Subcutaneous abdominal adipose tissue (tissue), 5 donors: ENCODE results near the gene SGO2.

Experiments used
- H3K27ac ChIP-seq: one replicate; pipeline ENCODE4 v1.7.0; 2013; ENCODE audit warnings: low read depth, mild to moderate bottlenecking, inconsistent platforms, low read length, moderate library complexity
- H3K27me3 ChIP-seq, 5 donors: one replicate each; pipeline ENCODE4 v1.7.0; 2013; ENCODE audit warnings: low read length in 5 of 5, inconsistent platforms in 1 of 5; ENCODE audit not compliant: control insufficient read depth in 5 of 5, insufficient read depth in 4 of 5
- H3K36me3 ChIP-seq, 5 donors: one replicate each; pipeline ENCODE4 v1.7.0; 2013; ENCODE audit warnings: low read length in 5 of 5; ENCODE audit not compliant: control insufficient read depth in 5 of 5, insufficient read depth in 5 of 5
- H3K4me1 ChIP-seq, 5 donors: one replicate each; pipeline ENCODE4 v1.7.0; 2013; ENCODE audit warnings: low read length in 5 of 5, mild to moderate bottlenecking in 3 of 5, moderate library complexity in 1 of 5; ENCODE audit not compliant: control insufficient read depth in 5 of 5, insufficient read depth in 5 of 5
- H3K4me3 ChIP-seq, 5 donors: one replicate each; pipeline ENCODE4 v1.7.0; 2013; ENCODE audit warnings: low read length in 5 of 5, low read depth in 1 of 5
- H3K9ac ChIP-seq, 5 donors: one replicate each; pipeline ENCODE4 v1.7.0; 2013; ENCODE audit warnings: low read length in 5 of 5, mild to moderate bottlenecking in 4 of 5, moderate library complexity in 3 of 5
- H3K9me3 ChIP-seq, 5 donors: one replicate each; pipeline ENCODE4 v1.7.0; 2013; ENCODE audit warnings: low read length in 5 of 5; ENCODE audit not compliant: control insufficient read depth in 5 of 5
- donor health status: healthy.
- donor health status: healthy.
- donor health status: healthy.
- donor health status: healthy.
- donor health status: healthy.

Gene SGO2

GRCh38 chr2:200509612-200510433, 16.2 kb upstream of the SGO2 start, which contains the start of gene KCTD18:
Gene KCTD18, minus strand, starts transcription at chr2:200510068. Its CDS starts 3,052 bp downstream, at chr2:200507016.
- Histone ChIP-seq H3K27me3 (no peaks in the 10 kb centered on the region), H3K9ac (peak within 1 kb of the TSS; percentile 87 to 95 (median 91)), H3K4me3 (peak within 1 kb of the TSS; percentile 75 to 95 (median 86))

GRCh38 chr2:200515155-200515554, 10.9 kb upstream of the SGO2 start:
- Histone ChIP-seq H3K27me3 (no peaks in the 10 kb centered on the region), H3K9me3 (peaks cover 0 to 4% (median 0%) of the 10 kb centered on the region in 5 donors), H3K36me3 (no peaks in the 10 kb centered on the region), H3K4me3 (no peak overlapping the region), H3K9ac (no peak overlapping the region), H3K27ac (no peak overlapping the region), H3K4me1 (peaks cover 4 to 6% (median 4%) of the 10 kb centered on the region in 5 donors)

More at GRCh38 chr2:200509612-200510433, 16.2 kb upstream of the SGO2 start, which contains the start of gene KCTD18:
- Histone ChIP-seq H3K36me3 (peaks cover 0 to 6% (median 3%) of the 10 kb centered on the region in 5 donors), H3K9me3 (no peaks in the 10 kb centered on the region), H3K27ac (peak within 1 kb of the TSS; percentile 79), H3K4me1 (peaks cover 4 to 18% (median 16%) of the 10 kb centered on the region in 5 donors)

GRCh38 chr2:200523158-200523557, 2.8 kb upstream of the SGO2 start:
- H3K9ac ChIP-seq, result no peak overlapping the region
- H3K27me3 ChIP-seq, result peaks cover 0 to 2% (median 0%) of the 10 kb centered on the region in 5 donors
- no peak overlapping the region for H3K27ac ChIP-seq
- H3K4me1 ChIP-seq, result peaks cover 3 to 15% (median 13%) of the 10 kb centered on the region in 5 donors
- no peak overlapping the region for H3K4me3 ChIP-seq
- no peaks in the 10 kb centered on the region for H3K9me3 ChIP-seq
- H3K36me3 ChIP-seq, result no peaks in the 10 kb centered on the region

- no peaks in the 10 kb centered on the region for H3K9me3 ChIP-seq
- H3K9ac ChIP-seq, result no peak overlapping the region
- H3K36me3 ChIP-seq, result no peaks in the 10 kb centered on the region
- peaks cover 0 to 2% (median 0%) of the 10 kb centered on the region in 5 donors for H3K27me3 ChIP-seq
- peaks cover 3 to 15% (median 13%) of the 10 kb centered on the region in 5 donors for H3K4me1 ChIP-seq
- H3K4me3 ChIP-seq, result no peak overlapping the region
- H3K27ac ChIP-seq, result no peak overlapping the region
Observed at GRCh38 chr2:200523604-200524003, 2.4 kb upstream of the SGO2 start.

GRCh38 chr2:200525066-200525465, 941 bp upstream of the SGO2 start:
- Histone ChIP-seq H3K4me3 (peak overlapping the region in 4 of 5 donors; percentile 79 to 93 (median 84)), H3K36me3 (no peaks in the 10 kb centered on the region), H3K9ac (peak overlapping the region in 1 of 5 donors; percentile 30), H3K27ac (no peak overlapping the region), H3K4me1 (peaks cover 3 to 15% (median 13%) of the 10 kb centered on the region in 5 donors), H3K9me3 (no peaks in the 10 kb centered on the region), H3K27me3 (peaks cover 0 to 2% (median 0%) of the 10 kb centered on the region in 5 donors)

GRCh38 chr2:200525551-200525881, 491 bp upstream of the SGO2 start:
- peak overlapping the region; percentile 40 for H3K27ac ChIP-seq
- peaks cover 3 to 15% (median 13%) of the 10 kb centered on the region in 5 donors for H3K4me1 ChIP-seq
- H3K36me3 ChIP-seq, result no peaks in the 10 kb centered on the region
- peak overlapping the region; percentile 79 to 93 (median 88) for H3K4me3 ChIP-seq
- no peaks in the 10 kb centered on the region for H3K9me3 ChIP-seq
- peak overlapping the region in 4 of 5 donors; percentile 30 to 73 (median 55) for H3K9ac ChIP-seq
- peaks cover 0 to 2% (median 0%) of the 10 kb centered on the region in 5 donors for H3K27me3 ChIP-seq

- H3K9ac ChIP-seq, result no peak overlapping the region
Observed at GRCh38 chr2:200528228-200528627, 2.2 kb downstream of the SGO2 start.

GRCh38 chr2:200533754-200534153, 7.7 kb downstream of the SGO2 start:
- peaks cover 0 to 6% (median 0%) of the 10 kb centered on the region in 5 donors for H3K36me3 ChIP-seq
- no peak overlapping the region for H3K27ac ChIP-seq
- H3K4me3 ChIP-seq, result peak overlapping the region in 1 of 5 donors; percentile 34
- peaks cover 0 to 13% (median 12%) of the 10 kb centered on the region in 5 donors for H3K4me1 ChIP-seq
- H3K9me3 ChIP-seq, result no peaks in the 10 kb centered on the region
- no peaks in the 10 kb centered on the region for H3K27me3 ChIP-seq
- H3K9ac ChIP-seq, result peak overlapping the region in 1 of 5 donors; percentile 5

More at GRCh38 chr2:200528228-200528627, 2.2 kb downstream of the SGO2 start:
- no peaks in the 10 kb centered on the region for H3K27me3 ChIP-seq
- peaks cover 3 to 15% (median 13%) of the 10 kb centered on the region in 5 donors for H3K4me1 ChIP-seq
- no peak overlapping the region for H3K4me3 ChIP-seq
- no peak overlapping the region for H3K27ac ChIP-seq
- H3K36me3 ChIP-seq, result no peaks in the 10 kb centered on the region
- no peaks in the 10 kb centered on the region for H3K9me3 ChIP-seq

GRCh38 chr2:200534572-200534971, 8.6 kb downstream of the SGO2 start:
- H3K4me1 ChIP-seq, result peaks cover 0 to 13% (median 12%) of the 10 kb centered on the region in 5 donors
- H3K9ac ChIP-seq, result no peak overlapping the region
- no peaks in the 10 kb centered on the region for H3K9me3 ChIP-seq
- H3K4me3 ChIP-seq, result no peak overlapping the region
- no peak overlapping the region for H3K27ac ChIP-seq
- peaks cover 0 to 6% (median 0%) of the 10 kb centered on the region in 5 donors for H3K36me3 ChIP-seq
- H3K27me3 ChIP-seq, result no peaks in the 10 kb centered on the region

- Histone ChIP-seq H3K27ac (no peak overlapping the region), H3K9me3 (no peaks in the 10 kb centered on the region), H3K9ac (no peak overlapping the region), H3K4me3 (no peak overlapping the region), H3K36me3 (peaks cover 0 to 6% (median 0%) of the 10 kb centered on the region in 5 donors), H3K27me3 (no peaks in the 10 kb centered on the region), H3K4me1 (peaks cover 0 to 13% (median 12%) of the 10 kb centered on the region in 5 donors)
Observed at GRCh38 chr2:200538139-200538538, 12.1 kb downstream of the SGO2 start.
